ENCODE measurements around the gene MRPL10.
A peak's percentile ranks its signal among the peaks of the same experiment; 100 is the strongest.

The MRPL10 gene

DNA sequence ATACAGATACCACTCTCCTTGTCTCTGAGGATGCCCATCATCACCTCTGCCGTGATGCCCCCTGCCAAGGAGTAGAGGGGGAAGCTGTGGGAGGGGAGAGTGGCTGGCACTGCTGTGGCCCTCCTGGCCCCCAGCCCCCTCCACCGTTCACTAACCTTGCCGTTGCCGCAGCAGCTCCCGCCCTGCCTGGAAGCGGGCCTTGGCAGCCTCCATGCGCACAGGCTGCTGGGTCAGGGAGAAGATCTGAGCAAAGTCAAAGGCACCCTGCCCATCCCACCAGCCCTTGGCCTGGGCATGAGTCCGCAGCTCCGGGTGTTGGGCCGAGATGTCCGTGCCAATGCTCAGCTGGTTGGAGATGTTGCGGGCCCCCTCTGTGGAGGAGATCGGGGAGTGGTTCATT lies 7.3 kb upstream of the MRPL10 start:
- no peak for DNase-seq

DNA sequence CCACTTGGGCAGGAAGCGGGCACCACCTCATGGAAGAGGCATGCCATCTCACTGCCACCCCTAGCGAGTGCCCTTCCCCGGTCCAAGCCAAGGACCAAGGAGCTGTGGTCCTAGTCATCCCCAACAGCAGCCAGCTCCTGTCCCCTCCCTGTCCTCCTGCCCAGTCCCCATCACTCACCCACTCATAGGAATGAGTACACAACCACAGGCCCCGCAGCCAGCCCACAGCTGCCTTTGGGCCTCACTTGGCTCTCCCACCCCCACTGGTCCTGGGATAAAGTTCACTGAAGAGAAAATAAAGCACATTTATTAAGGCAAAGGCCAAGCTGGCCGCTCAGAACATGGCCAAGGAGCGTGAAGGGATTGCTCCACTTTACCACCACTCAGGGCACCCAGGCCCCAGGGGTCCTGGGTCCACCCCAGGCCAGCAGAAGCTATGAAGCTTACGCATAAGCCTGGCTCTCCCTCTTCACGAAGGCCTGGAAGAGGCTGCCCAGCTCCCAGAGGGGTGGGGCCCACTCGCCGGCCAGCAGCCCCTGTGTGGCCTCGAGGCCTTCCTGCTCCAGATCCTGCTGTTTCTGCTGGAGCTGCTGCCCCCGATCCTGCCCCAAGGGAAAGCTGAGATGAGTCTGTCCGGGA lies 6.2 kb upstream of the MRPL10 start:
- DNase-seq = no peak

GRCh38 chr17:47836601-47837000 lies 5.3 kb upstream of the MRPL10 start:
- no peak for DNase-seq

GRCh38 chr17:47834756-47835155 lies 3.4 kb upstream of the MRPL10 start:
- DNase-seq = no peak

GRCh38 chr17:47831934-47832327 lies 590 bp upstream of the MRPL10 start:
- no peak for DNase-seq

- no peak for DNase-seq
Observed at GRCh38 chr17:47830396-47831002, 842 bp downstream of the MRPL10 start.

GRCh38 chr17:47829870-47830269 lies 1.5 kb downstream of the MRPL10 start:
- peak; percentile 73 for DNase-seq

GRCh38 chr17:47823519-47823918 lies 7.8 kb downstream of the MRPL10 start:
- DNase-seq = no peak

GRCh38 chr17:47822785-47823184 lies 8.6 kb downstream of the MRPL10 start:
- DNase-seq = no peak

GRCh38 chr17:47821424-47822391 lies 9.6 kb downstream of the MRPL10 start, which contains the start of gene OSBPL7:
TSS of gene OSBPL7 (minus strand) at chr17:47821794. CDS start at chr17:47820278, 1,516 bp downstream.
- peak; percentile 89 for DNase-seq

GRCh38 chr17:47821031-47821423 lies 10.3 kb downstream of the MRPL10 start:
- DNase-seq = no peak

- DNase-seq = no peak
Observed at GRCh38 chr17:47820033-47820789, 11.1 kb downstream of the MRPL10 start.

- DNase-seq = no peak
Observed at GRCh38 chr17:47819475-47819874, 11.9 kb downstream of the MRPL10 start.

DNA sequence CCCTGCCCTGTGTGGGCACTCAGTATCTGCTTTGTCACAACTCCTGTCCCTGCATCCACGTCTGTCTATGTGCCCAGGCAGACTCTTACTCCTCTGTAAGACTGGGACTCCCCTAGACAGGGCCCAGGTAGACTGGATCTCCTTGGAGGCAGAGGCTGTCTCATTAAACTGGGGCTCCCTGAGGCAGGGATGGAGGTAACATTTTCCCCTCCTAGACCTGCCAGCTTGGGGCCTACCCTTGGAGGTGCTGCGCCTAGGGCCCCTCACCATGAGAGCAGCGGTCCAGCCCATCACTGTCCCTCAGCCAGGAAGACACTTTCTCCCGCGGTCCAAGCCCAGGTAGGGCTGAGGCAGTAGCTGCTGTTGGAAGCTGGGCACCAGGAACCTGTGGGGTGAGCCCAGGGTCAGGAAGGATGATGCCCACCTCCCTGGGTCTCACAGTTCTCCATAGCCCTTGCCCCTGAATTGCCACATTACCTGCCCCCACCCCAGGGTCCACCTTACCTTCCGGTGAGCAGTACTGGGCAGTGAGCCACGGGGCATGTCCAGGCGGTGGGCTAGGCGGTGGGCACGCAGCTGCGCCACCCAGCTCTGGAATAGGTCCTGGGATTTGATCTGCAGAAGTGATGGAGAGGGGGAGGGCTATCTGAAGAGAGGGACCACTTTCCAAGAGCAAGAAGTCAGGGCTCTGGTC lies 13.2 kb downstream of the MRPL10 start:
- DNase-seq = no peak

- DNase-seq = no peak
Observed at GRCh38 chr17:47816947-47817346, 14.4 kb downstream of the MRPL10 start.

DNA sequence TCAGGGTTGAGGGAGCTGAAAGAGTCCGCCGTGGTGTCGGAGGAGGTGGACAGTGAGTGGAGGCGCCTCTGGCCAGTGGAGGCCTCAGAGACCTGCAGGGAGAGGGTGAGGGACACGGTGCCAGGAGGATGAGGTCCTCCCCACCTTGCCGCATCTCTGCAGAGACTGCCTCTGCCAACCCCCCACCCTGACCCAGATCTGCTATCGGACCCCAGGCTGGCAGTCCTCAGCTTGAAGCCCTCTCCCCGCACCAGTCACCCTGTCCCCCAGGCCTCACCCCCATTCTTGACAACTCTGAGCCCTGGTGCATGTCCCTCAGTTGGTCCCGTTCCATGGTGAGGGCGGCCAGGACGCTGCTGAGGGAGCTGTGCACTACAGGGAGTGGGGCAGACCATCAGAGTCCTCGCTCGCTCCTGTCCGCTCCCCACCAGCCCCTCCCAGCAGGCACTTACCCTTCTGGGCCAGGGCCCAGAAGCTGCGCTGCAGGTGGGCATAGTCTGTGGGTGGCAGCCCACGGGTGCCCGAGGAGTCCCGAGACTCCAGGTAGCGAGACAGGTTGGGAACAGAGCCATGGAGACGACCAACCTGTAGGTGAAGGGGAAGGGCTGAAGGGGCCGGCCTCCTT lies 15.1 kb downstream of the MRPL10 start:
- DNase-seq = no peak

- no peak for DNase-seq
Observed at GRCh38 chr17:47815106-47815918, 16.0 kb downstream of the MRPL10 start.

DNA sequence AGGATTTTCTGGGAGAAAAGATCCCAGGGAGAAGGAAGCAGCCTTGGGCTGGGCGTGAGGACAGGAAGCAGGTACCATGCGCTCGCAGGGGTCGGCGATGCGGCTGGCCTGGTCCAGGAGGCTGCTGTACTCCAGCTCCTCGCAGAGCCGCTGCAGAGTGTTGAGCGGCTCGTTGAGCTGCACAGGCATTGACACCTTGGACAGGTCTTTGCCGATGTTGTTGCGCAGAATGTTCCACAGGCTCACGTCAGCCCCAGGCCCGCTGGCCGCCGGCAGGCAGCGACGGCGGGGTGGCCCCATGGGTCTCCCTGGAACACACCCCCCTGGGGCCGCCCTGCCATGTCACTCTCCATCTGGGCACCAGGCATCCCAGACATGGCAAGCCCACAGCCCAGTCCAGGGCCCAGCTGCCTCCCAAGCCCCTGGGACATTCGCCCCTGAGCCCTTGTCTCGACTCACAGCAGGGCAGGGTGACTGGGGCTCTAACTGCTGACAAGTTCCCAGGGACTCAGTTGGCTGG lies 17.8 kb downstream of the MRPL10 start:
- DNase-seq = peak; percentile 31

- DNase-seq = peak; percentile 37
Observed at GRCh38 chr17:47813077-47813476, 18.3 kb downstream of the MRPL10 start.

GRCh38 chr17:47812146-47812920 lies 19.0 kb downstream of the MRPL10 start:
- DNase-seq = peak; percentile 54
